LHCN-M2 (cell line): ENCODE results near the gene CYP21A2. TPM values are rescaled to one million over a fixed set of nuclear protein-coding genes. Genes with fewer than 3 reads are reported as not detected.
A peak's percentile ranks its signal among the peaks of the same experiment; 100 is the strongest.
"Not testable (repeated sequence)": the region's sequence is repeated elsewhere in the genome, so short reads cannot be mapped to it uniquely, and the experiment has no call there.

Experiments used
- DNase-seq: peaks from one replicate; pipeline ENCODE4 v3.0.0-alpha.2; 2012; ENCODE audit warnings: low read depth
- total RNA-seq: library from RNA; depleted of rRNA; stranded (reverse); fragments of >200 nt; gene quantifications from 2 replicates; pipeline ENCODE4 v1.2.3, GENCODE V29; 2014

Gene CYP21A2
- total RNA-seq, 1 experiment from 2014 or later: not detected

GRCh38 chr6:32052626-32053025, 14.4 kb downstream of the CYP21A2 start:
- DNase-seq: not testable (repeated sequence)

GRCh38 chr6:32053314-32053713, 15.1 kb downstream of the CYP21A2 start:
- not testable (repeated sequence) for DNase-seq

- DNase-seq: not testable (repeated sequence)
Measured at GRCh38 chr6:32055756-32056155, 17.5 kb downstream of the CYP21A2 start.

GRCh38 chr6:32056254-32056653, 18.0 kb downstream of the CYP21A2 start:
- DNase-seq: no peak

GRCh38 chr6:32057966-32058365, 19.8 kb downstream of the CYP21A2 start:
- DNase-seq: no peak

- DNase-seq: no peak
Measured at GRCh38 chr6:32058511-32058963, 20.3 kb downstream of the CYP21A2 start.

- DNase-seq: no peak
Measured at GRCh38 chr6:32060966-32061655, 22.9 kb downstream of the CYP21A2 start.

GRCh38 chr6:32064706-32065105, 26.5 kb downstream of the CYP21A2 start:
- no peak for DNase-seq

- not testable (repeated sequence) for DNase-seq
Measured at GRCh38 chr6:32067521-32067920, 29.3 kb downstream of the CYP21A2 start.

- not testable (repeated sequence) for DNase-seq
Measured at GRCh38 chr6:32068315-32068714, 30.1 kb downstream of the CYP21A2 start.

GRCh38 chr6:32068867-32069266, 30.7 kb downstream of the CYP21A2 start:
- DNase-seq: no peak

- no peak for DNase-seq
Measured at GRCh38 chr6:32069460-32069859, 31.2 kb downstream of the CYP21A2 start.

GRCh38 chr6:32069878-32070515, 31.8 kb downstream of the CYP21A2 start:
- DNase-seq: no peak

- no peak for DNase-seq
Measured at GRCh38 chr6:32070814-32071543, 32.8 kb downstream of the CYP21A2 start.

GRCh38 chr6:32073101-32073500, 34.9 kb downstream of the CYP21A2 start:
- DNase-seq: no peak

- DNase-seq: no peak
Measured at GRCh38 chr6:32073613-32074012, 35.4 kb downstream of the CYP21A2 start.

- DNase-seq: no peak
Measured at GRCh38 chr6:32074996-32075532, 36.8 kb downstream of the CYP21A2 start.

GRCh38 chr6:32075781-32076180, 37.6 kb downstream of the CYP21A2 start:
- DNase-seq: no peak

- DNase-seq: peak; percentile 55
Measured at GRCh38 chr6:32076321-32076809, 38.1 kb downstream of the CYP21A2 start.

GRCh38 chr6:32079566-32080290, 41.5 kb downstream of the CYP21A2 start:
- DNase-seq: no peak
